GM10266 (cell line): ENCODE data around the gene SMARCD2.

Experiments
- DNase-seq: peaks from one replicate; pipeline ENCODE4 v3.0.0; 2012; ENCODE audit errors: extremely low spot score
- TF ChIP-seq, protein P1 (sequence below): IDR thresholded peaks from 2 replicates; pipeline ENCODE4 v1.5.1; 2012; ENCODE audit warnings: mild to moderate bottlenecking, low read depth; ENCODE audit not compliant: control insufficient read depth, insufficient read depth; ENCODE audit errors: missing control alignments

The SMARCD2 gene

GRCh38 chr17:63823659-63824331, 18.7 kb downstream of the SMARCD2 start:
- no peak for DNase-seq
- TF ChIP-seq, protein P1, sequence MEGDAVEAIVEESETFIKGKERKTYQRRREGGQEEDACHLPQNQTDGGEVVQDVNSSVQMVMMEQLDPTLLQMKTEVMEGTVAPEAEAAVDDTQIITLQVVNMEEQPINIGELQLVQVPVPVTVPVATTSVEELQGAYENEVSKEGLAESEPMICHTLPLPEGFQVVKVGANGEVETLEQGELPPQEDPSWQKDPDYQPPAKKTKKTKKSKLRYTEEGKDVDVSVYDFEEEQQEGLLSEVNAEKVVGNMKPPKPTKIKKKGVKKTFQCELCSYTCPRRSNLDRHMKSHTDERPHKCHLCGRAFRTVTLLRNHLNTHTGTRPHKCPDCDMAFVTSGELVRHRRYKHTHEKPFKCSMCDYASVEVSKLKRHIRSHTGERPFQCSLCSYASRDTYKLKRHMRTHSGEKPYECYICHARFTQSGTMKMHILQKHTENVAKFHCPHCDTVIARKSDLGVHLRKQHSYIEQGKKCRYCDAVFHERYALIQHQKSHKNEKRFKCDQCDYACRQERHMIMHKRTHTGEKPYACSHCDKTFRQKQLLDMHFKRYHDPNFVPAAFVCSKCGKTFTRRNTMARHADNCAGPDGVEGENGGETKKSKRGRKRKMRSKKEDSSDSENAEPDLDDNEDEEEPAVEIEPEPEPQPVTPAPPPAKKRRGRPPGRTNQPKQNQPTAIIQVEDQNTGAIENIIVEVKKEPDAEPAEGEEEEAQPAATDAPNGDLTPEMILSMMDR, result no peak

- no peak for DNase-seq
- TF ChIP-seq, protein P1, result no peak
These were observed 19.9 kb downstream of the SMARCD2 start for GRCh38 chr17:63822537-63822936.

GRCh38 chr17:63821804-63822203, 20.7 kb downstream of the SMARCD2 start:
- TF ChIP-seq, protein P1, result no peak
- no peak for DNase-seq

GRCh38 chr17:63820963-63821561, 21.4 kb downstream of the SMARCD2 start:
- no peak for DNase-seq
- TF ChIP-seq, protein P1, result no peak

GRCh38 chr17:63819585-63820537, 22.6 kb downstream of the SMARCD2 start:
- TF ChIP-seq, protein P1, result no peak
- DNase-seq, result no peak

GRCh38 chr17:63819131-63819530, 23.4 kb downstream of the SMARCD2 start:
- DNase-seq, result no peak
- TF ChIP-seq, protein P1, result no peak
